Nephron (organoid): ENCODE measurements around the gene CD34.
"Not testable (repeated sequence)": the region's sequence is repeated elsewhere in the genome, so short reads cannot be mapped to it uniquely, and the experiment has no call there.

ENCODE experiments used
- H3K27ac Mint-ChIP-seq, 3 experiments: 2 replicates each; pipeline ENCODE4 v1.8.0; 2020; ENCODE audit warnings: mixed read lengths in 3 of 3, mild to moderate bottlenecking in 2 of 3, moderate library complexity in 1 of 3
- H3K27me3 Mint-ChIP-seq: 2 replicates; pipeline ENCODE4 v1.8.0; 2021; ENCODE audit warnings: low read depth, mild to moderate bottlenecking, moderate library complexity, mixed read lengths
- H3K36me3 Mint-ChIP-seq: 2 replicates; pipeline ENCODE4 v1.8.0; 2020; ENCODE audit warnings: low read depth, mixed read lengths
- H3K4me1 Mint-ChIP-seq: 2 replicates; pipeline ENCODE4 v1.8.0; 2020; ENCODE audit warnings: mixed read lengths
- H3K4me3 Mint-ChIP-seq, 3 experiments: 2 replicates each; pipeline ENCODE4 v1.8.0; 2020; ENCODE audit warnings: mild to moderate bottlenecking in 3 of 3, mixed read lengths in 3 of 3, moderate library complexity in 2 of 3
- H3K9me3 Mint-ChIP-seq: 2 replicates; pipeline ENCODE4 v1.8.0; 2020; ENCODE audit warnings: mixed read lengths
- TF ChIP-seq, protein P1 (sequence below), 3 experiments: fragments of 200-600 bp; sonication (generic); IDR thresholded peaks; one replicate each; pipeline ENCODE4 v1.5.0; 2021; ENCODE audit warnings: antibody characterized with exemption in 3 of 3; ENCODE audit not compliant: unreplicated experiment in 3 of 3

Gene CD34

DNA sequence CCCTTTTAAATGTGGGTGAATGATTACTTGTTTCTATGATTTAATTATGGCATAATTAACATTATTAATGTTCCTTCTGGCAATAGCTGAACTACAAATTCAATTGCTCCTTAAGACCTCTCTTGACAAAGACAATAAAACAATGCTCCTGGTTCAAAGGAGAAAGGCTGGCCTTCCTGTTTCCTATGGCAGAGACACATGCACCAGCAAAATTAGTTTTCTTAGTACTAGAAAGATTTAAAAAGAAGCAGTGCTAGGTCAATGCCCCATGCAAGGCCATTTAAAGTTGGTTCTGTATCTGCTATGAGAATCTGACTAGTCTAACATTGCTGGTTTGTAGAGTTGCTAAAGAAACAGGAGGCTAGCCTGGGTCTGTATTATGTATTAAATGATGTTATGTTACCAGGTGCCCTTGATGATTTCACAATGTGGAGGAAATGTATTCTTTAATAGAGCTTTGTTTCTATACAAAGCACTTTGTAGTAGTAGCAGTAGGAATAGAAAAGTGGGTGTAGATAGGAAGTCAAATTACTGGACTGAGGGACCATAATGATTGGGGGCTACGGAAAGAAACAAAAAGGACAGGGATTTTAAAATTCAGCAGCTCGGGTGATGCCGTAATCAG, 38.8 kb upstream of the CD34 start:
- TF ChIP-seq, protein P1, sequence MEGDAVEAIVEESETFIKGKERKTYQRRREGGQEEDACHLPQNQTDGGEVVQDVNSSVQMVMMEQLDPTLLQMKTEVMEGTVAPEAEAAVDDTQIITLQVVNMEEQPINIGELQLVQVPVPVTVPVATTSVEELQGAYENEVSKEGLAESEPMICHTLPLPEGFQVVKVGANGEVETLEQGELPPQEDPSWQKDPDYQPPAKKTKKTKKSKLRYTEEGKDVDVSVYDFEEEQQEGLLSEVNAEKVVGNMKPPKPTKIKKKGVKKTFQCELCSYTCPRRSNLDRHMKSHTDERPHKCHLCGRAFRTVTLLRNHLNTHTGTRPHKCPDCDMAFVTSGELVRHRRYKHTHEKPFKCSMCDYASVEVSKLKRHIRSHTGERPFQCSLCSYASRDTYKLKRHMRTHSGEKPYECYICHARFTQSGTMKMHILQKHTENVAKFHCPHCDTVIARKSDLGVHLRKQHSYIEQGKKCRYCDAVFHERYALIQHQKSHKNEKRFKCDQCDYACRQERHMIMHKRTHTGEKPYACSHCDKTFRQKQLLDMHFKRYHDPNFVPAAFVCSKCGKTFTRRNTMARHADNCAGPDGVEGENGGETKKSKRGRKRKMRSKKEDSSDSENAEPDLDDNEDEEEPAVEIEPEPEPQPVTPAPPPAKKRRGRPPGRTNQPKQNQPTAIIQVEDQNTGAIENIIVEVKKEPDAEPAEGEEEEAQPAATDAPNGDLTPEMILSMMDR (IDR thresholded peaks at IDR 0.05; ENCODE audit: unreplicated experiment in 3 of 3): no peak
- Mint-ChIP-seq H3K27ac (no peak overlapping the region), H3K4me3 (no peak overlapping the region), H3K36me3 (no peaks in the 10 kb centered on the region), H3K4me1 (no peaks in the 10 kb centered on the region), H3K27me3 (peaks cover 8% of the 10 kb centered on the region), H3K9me3 (peaks cover 6% of the 10 kb centered on the region)

DNA sequence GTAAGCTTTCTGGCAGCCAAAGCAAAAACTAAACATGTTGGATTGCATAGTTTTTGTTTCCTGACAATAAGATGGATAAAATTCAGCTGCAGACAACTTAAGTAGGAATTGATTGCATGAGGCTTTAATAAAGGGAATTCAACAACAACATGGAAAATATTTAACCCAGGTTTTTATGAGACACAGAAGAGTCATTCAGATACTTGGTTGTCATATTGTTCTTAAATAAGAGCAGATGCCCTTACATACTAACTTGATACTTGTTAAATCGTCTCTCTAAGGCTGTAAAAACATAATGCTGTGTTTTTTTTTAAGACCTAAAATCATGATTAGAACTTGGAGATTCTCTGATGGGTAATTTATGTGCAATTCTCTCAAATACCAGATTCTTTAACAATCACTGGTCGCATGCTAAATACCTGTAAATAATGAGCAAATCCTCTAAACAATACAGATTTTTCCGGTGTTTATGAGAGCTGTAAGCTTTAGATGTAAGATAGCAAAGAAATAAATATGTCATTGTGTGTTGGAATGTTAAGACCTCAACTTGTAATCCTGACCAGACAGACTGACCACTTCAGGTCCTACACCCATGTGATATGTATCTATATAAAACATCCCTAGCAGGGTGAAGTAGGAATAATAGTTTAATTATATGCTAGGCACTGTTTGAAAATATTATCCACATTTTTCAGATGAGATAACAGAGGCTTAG, 37.8 kb upstream of the CD34 start:
- Mint-ChIP-seq H3K27me3 (peaks cover 8% of the 10 kb centered on the region), H3K4me1 (no peaks in the 10 kb centered on the region), H3K4me3 (no peak overlapping the region), H3K9me3 (no peaks in the 10 kb centered on the region), H3K36me3 (no peaks in the 10 kb centered on the region), H3K27ac (no peak overlapping the region)
- TF ChIP-seq, protein P1 (IDR thresholded peaks at IDR 0.05; ENCODE audit: unreplicated experiment in 3 of 3): no peak

DNA sequence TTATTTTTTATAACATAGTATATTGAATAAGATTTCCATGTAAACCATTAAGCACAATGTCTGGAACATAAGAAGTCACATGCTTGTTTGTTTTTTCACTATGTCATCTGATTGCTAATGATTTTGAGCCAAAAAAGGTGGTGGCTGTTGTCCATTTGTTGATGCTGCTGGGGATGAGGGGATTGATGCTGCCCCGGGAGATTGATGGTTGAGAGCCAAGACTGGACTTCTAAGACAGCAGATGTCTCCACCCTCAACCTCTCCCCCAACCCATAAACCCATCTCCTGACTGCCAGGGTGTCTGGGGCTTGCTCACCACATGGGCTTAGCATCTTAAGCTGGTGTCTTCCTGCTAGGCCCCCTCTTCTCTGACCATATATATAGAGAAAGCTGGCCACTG, 35.8 kb upstream of the CD34 start:
- TF ChIP-seq, protein P1 (IDR thresholded peaks at IDR 0.05; ENCODE audit: unreplicated experiment in 3 of 3): no peak
- Mint-ChIP-seq H3K4me1 (peaks cover 6% of the 10 kb centered on the region), H3K9me3 (no peaks in the 10 kb centered on the region), H3K27me3 (no peaks in the 10 kb centered on the region), H3K36me3 (no peaks in the 10 kb centered on the region), H3K4me3 (no peak overlapping the region), H3K27ac (no peak overlapping the region)

DNA sequence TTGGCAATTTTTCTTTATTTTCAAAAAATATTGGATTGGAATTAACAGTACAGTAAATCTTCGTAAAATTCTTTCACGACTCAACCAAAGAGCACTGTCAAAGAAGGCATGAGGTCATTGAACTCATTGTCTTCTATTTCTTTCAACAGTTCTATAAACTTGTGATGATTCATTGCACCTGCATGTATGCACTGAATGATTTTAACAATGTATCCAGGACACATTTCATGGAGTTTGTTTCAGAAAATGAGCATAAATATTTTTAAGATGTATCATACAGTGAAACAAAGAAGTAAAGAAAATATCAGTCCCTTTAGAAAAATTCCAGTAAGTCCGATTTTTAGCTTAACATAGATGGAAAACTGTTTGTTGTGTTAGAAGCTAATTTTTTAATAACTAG, 33.6 kb upstream of the CD34 start:
- TF ChIP-seq, protein P1 (IDR thresholded peaks at IDR 0.05; ENCODE audit: unreplicated experiment in 3 of 3): no peak
- H3K27me3 Mint-ChIP-seq: peaks cover 3% of the 10 kb centered on the region
- no peak overlapping the region for H3K27ac Mint-ChIP-seq
- no peak overlapping the region for H3K4me3 Mint-ChIP-seq
- no peaks in the 10 kb centered on the region for H3K9me3 Mint-ChIP-seq
- H3K36me3 Mint-ChIP-seq: no peaks in the 10 kb centered on the region
- H3K4me1 Mint-ChIP-seq: peaks cover 8% of the 10 kb centered on the region

DNA sequence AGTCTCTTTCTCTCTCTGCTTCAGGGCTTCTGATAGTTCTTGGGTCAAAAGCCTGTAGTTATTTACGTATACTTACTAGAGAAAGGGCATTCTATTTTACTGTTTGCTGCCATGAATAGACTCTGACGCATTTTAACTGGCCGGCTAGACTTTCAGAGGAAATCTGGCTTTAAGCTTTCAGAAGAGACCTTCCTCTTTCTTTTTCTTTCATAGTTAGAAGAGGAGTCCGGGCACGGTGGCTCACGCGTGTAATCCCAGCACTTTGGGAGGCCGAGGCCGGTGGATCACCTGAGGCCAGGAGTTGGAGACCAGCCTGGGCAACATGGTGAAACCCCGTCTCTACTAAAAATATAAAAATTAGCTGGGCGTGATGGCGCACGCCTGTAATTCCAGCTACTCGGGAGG, 31.4 kb upstream of the CD34 start:
- not testable (repeated sequence) for H3K27me3 Mint-ChIP-seq, H3K9me3 Mint-ChIP-seq, H3K4me3 Mint-ChIP-seq, H3K4me1 Mint-ChIP-seq, H3K36me3 Mint-ChIP-seq
- H3K27ac Mint-ChIP-seq: peak overlapping the region in 1 of 3 experiments; percentile 23

DNA sequence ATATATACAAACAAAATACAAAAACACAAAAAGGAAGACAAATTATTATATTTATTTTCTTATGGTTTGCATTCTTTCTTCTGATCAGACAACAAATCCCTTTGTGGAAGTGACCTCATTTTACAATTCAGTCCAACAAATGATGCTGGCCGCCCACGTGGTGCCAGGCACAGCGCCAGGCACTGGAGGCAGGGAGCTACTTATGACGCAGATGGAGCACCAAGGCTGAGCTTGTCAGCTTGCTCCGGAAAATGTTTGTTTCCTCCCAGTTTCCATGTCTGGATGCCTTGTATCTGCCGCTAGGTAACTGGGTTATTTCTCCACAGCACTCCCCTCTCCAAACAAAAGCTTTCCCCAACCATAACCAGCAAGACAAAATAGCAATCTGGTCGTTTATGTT, 30.7 kb upstream of the CD34 start:
- H3K4me3 Mint-ChIP-seq: no peak overlapping the region
- H3K36me3 Mint-ChIP-seq: no peaks in the 10 kb centered on the region
- H3K27me3 Mint-ChIP-seq: peaks cover 3% of the 10 kb centered on the region
- H3K27ac Mint-ChIP-seq: peak overlapping the region in 1 of 3 experiments; percentile 23
- H3K4me1 Mint-ChIP-seq: peaks cover 8% of the 10 kb centered on the region
- no peaks in the 10 kb centered on the region for H3K9me3 Mint-ChIP-seq
- TF ChIP-seq, protein P1 (IDR thresholded peaks at IDR 0.05; ENCODE audit: unreplicated experiment in 3 of 3): no peak
